H9 (cell line): ENCODE data around the gene XPNPEP2. TPM values are rescaled to one million over a fixed set of nuclear protein-coding genes. Genes with fewer than 3 reads are reported as not detected.

Experiments used
- DNase-seq: peaks from one replicate; pipeline ENCODE4 v3.0.0-alpha.2; 2017
- H2AFZ ChIP-seq: one replicate; pipeline ENCODE4 v1.6.1; 2013; ENCODE audit warnings: mild to moderate bottlenecking, low read length, control low read depth, moderate library complexity
- H2AK5ac ChIP-seq: 2 replicates; pipeline ENCODE4 v1.6.1; 2013; ENCODE audit warnings: low read length, control low read depth, mixed read lengths; ENCODE audit not compliant: insufficient read length
- H2BK120ac ChIP-seq: one replicate; pipeline ENCODE4 v1.6.1; 2013; ENCODE audit warnings: low read depth, mild to moderate bottlenecking, low read length, control low read depth, inconsistent platforms; ENCODE audit not compliant: poor library complexity, severe bottlenecking
- H2BK12ac ChIP-seq: 2 replicates; pipeline ENCODE4 v1.6.1; 2013; ENCODE audit warnings: low read length, control low read depth, mixed read lengths, low read depth; ENCODE audit not compliant: insufficient read length
- H2BK15ac ChIP-seq: 2 replicates; pipeline ENCODE4 v1.6.1; 2013; ENCODE audit warnings: low read depth, low read length, control low read depth
- H2BK20ac ChIP-seq: one replicate; pipeline ENCODE4 v1.6.1; 2013; ENCODE audit warnings: low read depth, mild to moderate bottlenecking, low read length, control low read depth, inconsistent platforms; ENCODE audit not compliant: poor library complexity, severe bottlenecking
- H2BK5ac ChIP-seq: 2 replicates; pipeline ENCODE4 v1.6.1; 2013; ENCODE audit warnings: low read length, control low read depth, mixed read lengths; ENCODE audit not compliant: insufficient read length
- H3K14ac ChIP-seq: 2 replicates; pipeline ENCODE4 v1.6.1; 2013; ENCODE audit warnings: low read length, control low read depth; ENCODE audit not compliant: insufficient read depth
- H3K18ac ChIP-seq: 2 replicates; pipeline ENCODE4 v1.6.1; 2013; ENCODE audit warnings: low read depth, mild to moderate bottlenecking, mixed read lengths, low read length, control low read depth; ENCODE audit not compliant: insufficient read length
- H3K23ac ChIP-seq: 2 replicates; pipeline ENCODE4 v1.6.1; 2013; ENCODE audit warnings: low read length, control low read depth, mixed read lengths, low read depth; ENCODE audit not compliant: insufficient read length
- H3K23me2 ChIP-seq: 2 replicates; pipeline ENCODE4 v1.6.1; 2013; ENCODE audit warnings: low read depth, mild to moderate bottlenecking, mixed read lengths, low read length, control low read depth; ENCODE audit not compliant: insufficient read length, poor library complexity, severe bottlenecking
- H3K27ac ChIP-seq: 2 replicates; pipeline ENCODE4 v1.5.1; 2013; ENCODE audit warnings: low read length, control low read depth, mixed read lengths, low read depth; ENCODE audit not compliant: insufficient read length
- H3K27me3 ChIP-seq: 2 replicates; pipeline ENCODE4 v1.6.1; 2013; ENCODE audit warnings: low read length, control low read depth, inconsistent platforms; ENCODE audit not compliant: insufficient read depth
- H3K4ac ChIP-seq: 2 replicates; pipeline ENCODE4 v1.6.1; 2013; ENCODE audit warnings: low read depth, mild to moderate bottlenecking, control low read depth, inconsistent platforms, low read length, moderate library complexity
- H3K4me1 ChIP-seq: 2 replicates; pipeline ENCODE4 v1.6.1; 2013; ENCODE audit warnings: low read length, control low read depth, inconsistent platforms; ENCODE audit not compliant: insufficient read depth
- H3K4me2 ChIP-seq: 2 replicates; pipeline ENCODE4 v1.6.1; 2013; ENCODE audit warnings: low read length, control low read depth, mixed read lengths; ENCODE audit not compliant: insufficient read length, insufficient read depth
- H3K56ac ChIP-seq: 2 replicates; pipeline ENCODE4 v1.6.1; 2013; ENCODE audit warnings: low read depth, mild to moderate bottlenecking, mixed read lengths, low read length, control low read depth; ENCODE audit not compliant: insufficient read length
- H3K79me1 ChIP-seq: 2 replicates; pipeline ENCODE4 v1.6.1; 2013; ENCODE audit warnings: low read depth, mild to moderate bottlenecking, moderate library complexity, low read length, control low read depth, inconsistent platforms; ENCODE audit not compliant: insufficient read depth, poor library complexity, severe bottlenecking
- H3K79me2 ChIP-seq: 2 replicates; pipeline ENCODE4 v1.6.1; 2013; ENCODE audit warnings: low read length, control low read depth, inconsistent platforms; ENCODE audit not compliant: insufficient read depth
- H3K9ac ChIP-seq: 2 replicates; pipeline ENCODE4 v1.6.1; 2013; ENCODE audit warnings: low read length, control low read depth, mixed read lengths; ENCODE audit not compliant: insufficient read length; ENCODE audit errors: extremely low read depth
- H3K9me3 ChIP-seq: one replicate; pipeline ENCODE4 v1.6.1; 2013; ENCODE audit warnings: low read depth, low read length, inconsistent platforms; ENCODE audit not compliant: control insufficient read depth
- H3T11ph ChIP-seq: one replicate; pipeline ENCODE4 v1.6.1; 2013; ENCODE audit warnings: mild to moderate bottlenecking, low read length, control low read depth, inconsistent platforms
- H4K20me1 ChIP-seq: one replicate; pipeline ENCODE4 v1.6.1; 2013; ENCODE audit not compliant: control insufficient read depth, insufficient read length, insufficient read depth
- H4K5ac ChIP-seq: 2 replicates; pipeline ENCODE4 v1.6.1; 2013; ENCODE audit warnings: low read depth, mild to moderate bottlenecking, mixed read lengths, low read length, control low read depth; ENCODE audit not compliant: insufficient read length
- H4K8ac ChIP-seq: replicated peaks from 2 replicates; pipeline ENCODE4 v1.6.1; 2013; ENCODE audit warnings: low read length, control low read depth, mixed read lengths, low read depth; ENCODE audit not compliant: insufficient read length
- H4K91ac ChIP-seq: 2 replicates; pipeline ENCODE4 v1.6.1; 2013; ENCODE audit warnings: low read depth, mild to moderate bottlenecking, moderate library complexity, mixed read lengths, low read length, control low read depth; ENCODE audit not compliant: insufficient read length
- H3K27ac Mint-ChIP-seq, 3 experiments: 2 replicates in 2 of 3; 3 replicates in 1 of 3; pipeline ENCODE4 v1.8.0; 2020 to 2021; ENCODE audit warnings: mixed read lengths in 3 of 3, mild to moderate bottlenecking in 1 of 3, moderate library complexity in 1 of 3
- H3K27me3 Mint-ChIP-seq: 2 replicates; pipeline ENCODE4 v1.8.0; 2021; ENCODE audit warnings: low read depth, mild to moderate bottlenecking, moderate library complexity, mixed read lengths
- H3K36me3 Mint-ChIP-seq, 3 experiments: 2 replicates in 2 of 3; 3 replicates in 1 of 3; pipeline ENCODE4 v1.8.0; 2020 to 2021; ENCODE audit warnings: low read depth in 3 of 3, mixed read lengths in 3 of 3; ENCODE audit not compliant: insufficient read depth in 1 of 3
- H3K4me1 Mint-ChIP-seq, 2 experiments: 2 replicates each; pipeline ENCODE4 v1.8.0; 2020; ENCODE audit warnings: mixed read lengths in 2 of 2
- H3K4me3 Mint-ChIP-seq, 2 experiments: 2 replicates in 1 of 2; 3 replicates in 1 of 2; pipeline ENCODE4 v1.8.0; 2020 to 2021; ENCODE audit warnings: mild to moderate bottlenecking in 2 of 2, mixed read lengths in 2 of 2, moderate library complexity in 1 of 2
- H3K9me3 Mint-ChIP-seq, 2 experiments: 2 replicates in 1 of 2; 3 replicates in 1 of 2; pipeline ENCODE4 v1.8.0; 2020; ENCODE audit warnings: mild to moderate bottlenecking in 2 of 2, mixed read lengths in 2 of 2, moderate library complexity in 1 of 2
- CTCF ChIP-seq: fragments of 200-600 bp; sonication (generic); conservative IDR thresholded peaks from 3 replicates; pipeline ENCODE4 v1.8.0; 2021; ENCODE audit warnings: antibody characterized with exemption, mild to moderate bottlenecking
- WGBS: extraction: QIAGEN DNeasy Blood & Tissue Kit; methylation state at CpG from one replicate; pipeline ENCODE4 v1.1.7; 2013; ENCODE audit warnings: missing lambda C conversion rate, low lambda C conversion rate, mixed read lengths; ENCODE audit not compliant: insufficient read length; ENCODE audit errors: extremely low coverage; 5-methylcytosine and 5-hydroxymethylcytosine counted together
- total RNA-seq: library from RNA; stranded (reverse); gene quantifications from 2 replicates; pipeline ENCODE4 v1.2.1, GENCODE V29; 2021

The XPNPEP2 gene
- total RNA-seq, 1 experiment from 2014 or later = 0.11 TPM

- H3K4me1 Mint-ChIP-seq = peaks cover 29 to 38% of the 10 kb centered on the region in 2 experiments
- no peak overlapping the region for H2BK120ac ChIP-seq
Measured at GRCh38 chrX:129723511-129723910, 15.3 kb upstream of the XPNPEP2 start.

More at GRCh38 chrX:129723511-129723910, 15.3 kb upstream of the XPNPEP2 start:
- no peak for DNase-seq
- Histone ChIP-seq H3K9me3 (no peaks in the 10 kb centered on the region), H3K79me2 (no peaks in the 10 kb centered on the region), H3K23ac (no peak overlapping the region), H3K79me1 (no peaks in the 10 kb centered on the region), H3K23me2 (no peaks in the 10 kb centered on the region), H3T11ph (no peak overlapping the region), H4K5ac (no peak overlapping the region), H2AK5ac (no peak overlapping the region), H3K4me1 (peaks cover 6% of the 10 kb centered on the region; the same call in 1 of the 2 replicates), H3K4ac (no peak overlapping the region), H3K27me3 (no peaks in the 10 kb centered on the region), H3K14ac (no peak overlapping the region), H2BK5ac (no peak overlapping the region), H2BK15ac (no peak overlapping the region), H2BK12ac (no peak overlapping the region), H3K4me2 (no peak overlapping the region), H3K9ac (no peak overlapping the region), H3K27ac (no peak overlapping the region), H2AFZ (no peak overlapping the region), H3K56ac (no peak overlapping the region), H4K20me1 (no peaks in the 10 kb centered on the region), H4K91ac (no peak overlapping the region), H3K18ac (no peak overlapping the region), H4K8ac (no peak overlapping the region), H2BK20ac (no peak overlapping the region)
- Mint-ChIP-seq H3K27ac (no peak overlapping the region), H3K36me3 (peaks cover 0 to 3% (median 0%) of the 10 kb centered on the region in 3 experiments; a peak in 1 of 7 replicates), H3K9me3 (peaks cover 0 to 46% of the 10 kb centered on the region in 2 experiments; a peak in 2 of 5 replicates), H3K27me3 (peaks cover 4% of the 10 kb centered on the region), H3K4me3 (no peak overlapping the region)
- TF ChIP-seq CTCF = no peak
- WGBS = no CpG with 5 or more reads among the region's 4 CpGs
